Fibroblast of lung (primary cell): ENCODE measurements around the gene R3HCC1L. TPM values are rescaled to one million over a fixed set of nuclear protein-coding genes. Genes with fewer than 3 reads are reported as not detected.
"Not testable (repeated sequence)": the region's sequence is repeated elsewhere in the genome, so short reads cannot be mapped to it uniquely, and the experiment has no call there.

Experiments used
- DNase-seq, 2 donors: peaks; one replicate each; pipeline versions ENCODE4 v3.0.0 to v3.0.0-alpha.2; 2010; ENCODE audit warnings: low read depth in 2 of 2
- H2AFZ ChIP-seq: 2 replicates; pipeline ENCODE4 v1.5.1; 2012; ENCODE audit warnings: low read length, control low read depth, inconsistent platforms
- H3K27ac ChIP-seq: 2 replicates; pipeline ENCODE4 v1.5.1; 2011; ENCODE audit warnings: low read length, control low read depth; ENCODE audit not compliant: insufficient read depth
- H3K27me3 ChIP-seq: 2 replicates; pipeline ENCODE4 v1.5.1; 2011; ENCODE audit warnings: mild to moderate bottlenecking, low read length; ENCODE audit not compliant: control insufficient read depth, insufficient read depth
- H3K36me3 ChIP-seq: 2 replicates; pipeline ENCODE4 v1.5.1; 2011; ENCODE audit warnings: low read length; ENCODE audit not compliant: control insufficient read depth, insufficient read depth
- H3K4me1 ChIP-seq: 2 replicates; pipeline ENCODE4 v1.5.1; 2011; ENCODE audit warnings: low read length; ENCODE audit not compliant: control insufficient read depth, insufficient read depth; ENCODE audit errors: extremely low read depth
- H3K4me2 ChIP-seq: 2 replicates; pipeline ENCODE4 v1.5.1; 2011; ENCODE audit warnings: low read length, control low read depth; ENCODE audit not compliant: insufficient read depth; ENCODE audit errors: extremely low read depth
- H3K4me3 ChIP-seq, 4 experiments: fragments of 200-600 bp in 1 of 4; sonication (generic) in 1 of 4; replicated peaks in 1 of 4; 2 replicates each; pipeline ENCODE4 v1.5.1; 2011 to 2016; ENCODE audit warnings: low read length in 4 of 4, low read depth in 3 of 4, mild to moderate bottlenecking in 3 of 4, control low read depth in 2 of 4, inconsistent platforms in 1 of 4, mixed read lengths in 1 of 4; ENCODE audit not compliant: insufficient read depth in 1 of 4; ENCODE audit errors: control extremely low read depth in 1 of 4
- H3K79me2 ChIP-seq: 2 replicates; pipeline ENCODE4 v1.5.1; 2012; ENCODE audit warnings: mild to moderate bottlenecking, low read length, inconsistent platforms; ENCODE audit not compliant: control insufficient read depth, insufficient read depth
- H3K9ac ChIP-seq: 2 replicates; pipeline ENCODE4 v1.5.1; 2011; ENCODE audit warnings: mild to moderate bottlenecking, low read length, control low read depth; ENCODE audit not compliant: insufficient read depth
- H3K9me3 ChIP-seq: 2 replicates; pipeline ENCODE4 v1.5.1; 2012; ENCODE audit warnings: low read depth, low read length; ENCODE audit not compliant: control insufficient read depth, insufficient read depth
- H4K20me1 ChIP-seq: 2 replicates; pipeline ENCODE4 v1.5.1; 2011; ENCODE audit warnings: low read length; ENCODE audit not compliant: control insufficient read depth, insufficient read depth; ENCODE audit errors: extremely low read depth
- EZH2 ChIP-seq: IDR thresholded peaks from 2 replicates; pipeline ENCODE4 v1.5.1; 2012; ENCODE audit warnings: low read length, control low read depth, mild to moderate bottlenecking; ENCODE audit errors: missing control alignments
- polyA plus RNA-seq, 2 donors: library from polyadenylated mRNA; depleted of rRNA in 1 of 2; stranded (reverse) in 1 of 2; unstranded in 1 of 2; fragments of >200 nt; gene quantifications; 2 replicates each; pipeline ENCODE4 v1.2.1, GENCODE V29; 2011 to 2012; ENCODE audit warnings: missing spikeins in 1 of 2
- total RNA-seq: library from RNA; depleted of rRNA; stranded (reverse); fragments of >200 nt; gene quantifications from 2 replicates; pipeline ENCODE4 v1.2.1, GENCODE V29; 2014
- TF ChIP-seq, protein P1 (sequence below), 2 donors: IDR thresholded peaks in 1 of 2; conservative IDR thresholded peaks in 1 of 2; 1 replicate in 1 of 2; 2 replicates in 1 of 2; pipeline ENCODE4 v1.5.1; 2011 to 2012; ENCODE audit warnings: low read length in 2 of 2, control low read depth in 1 of 2, inconsistent platforms in 1 of 2, low read depth in 1 of 2, mild to moderate bottlenecking in 1 of 2

The R3HCC1L gene
- total and polyA plus RNA-seq, 2 donors (not counting 1 experiment from before 2014, with no cell fraction given) = 11.1 to 19.5 TPM

DNA sequence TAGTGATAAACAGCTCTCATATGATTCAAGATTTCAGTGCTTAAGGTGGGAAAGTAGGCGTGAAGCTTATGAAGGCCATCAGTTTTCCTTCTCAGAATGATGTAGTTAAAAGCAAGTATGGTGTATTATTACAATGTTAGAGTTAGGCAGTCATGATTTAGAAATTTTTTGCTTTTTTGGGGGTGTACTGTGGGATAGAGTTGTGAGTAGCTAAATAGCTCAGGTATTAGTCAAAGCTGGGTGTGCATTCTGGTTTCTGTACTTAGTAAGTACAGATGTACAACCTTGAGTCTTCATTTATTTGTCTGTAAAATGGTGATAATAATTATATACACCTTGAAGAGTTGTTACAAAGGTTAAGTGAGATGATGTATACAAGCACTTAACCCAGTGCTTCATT is 52.2 kb downstream of the R3HCC1L start:
- no peak overlapping the region for H3K4me2 ChIP-seq
- H3K4me3 ChIP-seq = no peak overlapping the region
- no peaks in the 10 kb centered on the region for H4K20me1 ChIP-seq

DNA sequence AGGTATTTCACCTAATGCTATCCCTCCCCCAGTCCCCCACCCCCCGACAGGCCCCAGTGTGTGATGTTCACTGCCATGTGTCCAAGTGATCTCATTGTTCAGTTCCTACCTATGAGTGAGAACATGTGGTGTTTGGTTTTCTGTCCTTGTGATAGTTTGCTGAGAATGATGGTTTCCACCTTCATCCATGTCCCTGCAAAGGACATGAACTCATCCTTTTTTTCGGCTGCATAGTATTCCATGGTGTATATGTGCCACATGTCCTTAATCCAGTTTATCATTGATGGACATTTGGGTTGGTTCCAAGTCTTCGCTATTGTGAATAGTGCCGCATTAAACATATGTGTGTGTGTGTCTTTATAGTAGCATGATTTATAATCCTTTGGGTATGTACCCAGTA is 56.3 kb downstream of the R3HCC1L start:
- H3K4me2 ChIP-seq, H2AFZ ChIP-seq, H3K36me3 ChIP-seq, H3K79me2 ChIP-seq, DNase-seq, H3K9ac ChIP-seq, H3K4me1 ChIP-seq, H3K27me3 ChIP-seq, H3K4me3 ChIP-seq, H4K20me1 ChIP-seq, H3K9me3 ChIP-seq, H3K27ac ChIP-seq: not testable (repeated sequence)

More for the DNA sequence above, 52.2 kb downstream of the R3HCC1L start:
- peaks cover 2% of the 10 kb centered on the region for H3K36me3 ChIP-seq
- TF ChIP-seq, protein P1, sequence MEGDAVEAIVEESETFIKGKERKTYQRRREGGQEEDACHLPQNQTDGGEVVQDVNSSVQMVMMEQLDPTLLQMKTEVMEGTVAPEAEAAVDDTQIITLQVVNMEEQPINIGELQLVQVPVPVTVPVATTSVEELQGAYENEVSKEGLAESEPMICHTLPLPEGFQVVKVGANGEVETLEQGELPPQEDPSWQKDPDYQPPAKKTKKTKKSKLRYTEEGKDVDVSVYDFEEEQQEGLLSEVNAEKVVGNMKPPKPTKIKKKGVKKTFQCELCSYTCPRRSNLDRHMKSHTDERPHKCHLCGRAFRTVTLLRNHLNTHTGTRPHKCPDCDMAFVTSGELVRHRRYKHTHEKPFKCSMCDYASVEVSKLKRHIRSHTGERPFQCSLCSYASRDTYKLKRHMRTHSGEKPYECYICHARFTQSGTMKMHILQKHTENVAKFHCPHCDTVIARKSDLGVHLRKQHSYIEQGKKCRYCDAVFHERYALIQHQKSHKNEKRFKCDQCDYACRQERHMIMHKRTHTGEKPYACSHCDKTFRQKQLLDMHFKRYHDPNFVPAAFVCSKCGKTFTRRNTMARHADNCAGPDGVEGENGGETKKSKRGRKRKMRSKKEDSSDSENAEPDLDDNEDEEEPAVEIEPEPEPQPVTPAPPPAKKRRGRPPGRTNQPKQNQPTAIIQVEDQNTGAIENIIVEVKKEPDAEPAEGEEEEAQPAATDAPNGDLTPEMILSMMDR (conservative IDR thresholded peaks at IDR 0.05 in 1 of 2, IDR thresholded peaks at IDR 0.05 in 1 of 2; ENCODE audit: low read depth in 1 of 2, low read length in 2 of 2) = no peak
- TF ChIP-seq EZH2 = no peak
- H3K27me3 ChIP-seq = no peaks in the 10 kb centered on the region
- peaks cover 2% of the 10 kb centered on the region for H3K79me2 ChIP-seq
- no peak overlapping the region for H3K27ac ChIP-seq
- no peaks in the 10 kb centered on the region for H3K9me3 ChIP-seq
- peak in 1 of 2 donors; percentile 57 for DNase-seq
- H3K9ac ChIP-seq = no peak overlapping the region
- no peaks in the 10 kb centered on the region for H3K4me1 ChIP-seq
- H2AFZ ChIP-seq = no peak overlapping the region

DNA sequence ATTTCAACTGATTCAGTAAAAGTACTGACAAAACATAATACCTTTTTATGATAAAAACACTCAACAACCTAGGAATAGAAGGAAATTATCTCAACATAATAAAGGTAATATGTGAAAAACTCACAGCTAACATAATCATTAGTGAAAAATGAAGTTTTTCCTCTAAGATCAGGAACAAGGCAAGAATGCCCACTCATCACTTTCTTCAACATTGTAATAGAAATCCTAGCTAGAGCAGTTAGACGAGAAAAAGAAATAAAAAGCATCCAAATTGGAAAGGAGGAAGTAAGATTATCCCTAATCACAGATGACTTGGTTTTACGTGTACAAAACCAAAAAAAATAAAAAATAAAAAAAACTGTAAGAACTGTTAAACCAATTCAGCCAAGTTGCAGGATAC is 58.6 kb downstream of the R3HCC1L start:
- H2AFZ ChIP-seq = no peak overlapping the region
- no peaks in the 10 kb centered on the region for H3K27me3 ChIP-seq
- no peaks in the 10 kb centered on the region for H3K79me2 ChIP-seq
- no peak overlapping the region for H3K4me3 ChIP-seq
- TF ChIP-seq, protein P1 (conservative IDR thresholded peaks at IDR 0.05 in 1 of 2, IDR thresholded peaks at IDR 0.05 in 1 of 2; ENCODE audit: low read depth in 1 of 2, low read length in 2 of 2) = no peak
- no peak for TF ChIP-seq EZH2
- DNase-seq = no peak
- no peaks in the 10 kb centered on the region for H3K9me3 ChIP-seq
- H3K4me2 ChIP-seq = no peak overlapping the region
- no peaks in the 10 kb centered on the region for H3K4me1 ChIP-seq
- no peak overlapping the region for H3K9ac ChIP-seq
- H3K36me3 ChIP-seq = no peaks in the 10 kb centered on the region
- H3K27ac ChIP-seq = no peak overlapping the region
- H4K20me1 ChIP-seq = no peaks in the 10 kb centered on the region
